NT2/D1 (cell line): ENCODE measurements around the gene ITGB6.

Experiments used
- SUZ12 ChIP-seq: IDR thresholded peaks from 2 replicates; pipeline ENCODE4 v1.6.1; 2011; ENCODE audit not compliant: insufficient read length, insufficient read depth; ENCODE audit errors: extremely low read depth
- YY1 ChIP-seq: IDR thresholded peaks from 2 replicates; pipeline ENCODE4 v1.6.1; 2011; ENCODE audit not compliant: insufficient read length, insufficient read depth
- ZNF274 ChIP-seq: IDR thresholded peaks from 2 replicates; pipeline ENCODE4 v1.6.1; 2011; ENCODE audit warnings: mild to moderate bottlenecking, low read depth, low read length

- TF ChIP-seq YY1, result no peak
- no peak for TF ChIP-seq ZNF274
- no peak for TF ChIP-seq SUZ12
Measured at GRCh38 chr2:160180172-160180571, 19.9 kb downstream of the ITGB6 start.
